Right cardiac atrium (tissue), 5 donors: ENCODE measurements around the gene NAT14. TPM values are rescaled to one million over a fixed set of nuclear protein-coding genes. Genes with fewer than 3 reads are reported as not detected.

Experiments
- ATAC-seq, 2 donors: fragments of 200-7000 bp; cut with Tn5 transposase; one replicate each; pipeline versions ENCODE4 v1.8.0 to v1.9.1; 2020; ENCODE audit warnings: moderate library complexity in 2 of 2, mild to moderate bottlenecking in 1 of 2
- DNase-seq, 3 donors: peaks; one replicate each; pipeline ENCODE4 v3.0.0-alpha.2; 2020
- H3K27ac ChIP-seq: one replicate; pipeline ENCODE4 v1.5.1; 2013; ENCODE audit warnings: mild to moderate bottlenecking, low read length, control low read depth, moderate library complexity
- H3K27me3 ChIP-seq: one replicate; pipeline ENCODE4 v1.6.1; 2013; ENCODE audit not compliant: control insufficient read depth, insufficient read depth
- H3K4me1 ChIP-seq: one replicate; pipeline ENCODE4 v1.6.1; 2013; ENCODE audit warnings: low read length; ENCODE audit not compliant: control insufficient read depth, insufficient read depth
- H3K4me3 ChIP-seq: one replicate; pipeline ENCODE4 v1.5.1; 2013; ENCODE audit warnings: low read length, control low read depth
- H3K9me3 ChIP-seq: one replicate; pipeline ENCODE4 v1.6.1; 2013; ENCODE audit warnings: low read length; ENCODE audit not compliant: control insufficient read depth
- WGBS: extraction: QIAGEN DNeasy Blood & Tissue Kit; methylation state at CpG from one replicate; pipeline ENCODE4 v1.1.7; 2013; 5-methylcytosine and 5-hydroxymethylcytosine counted together
- intact Hi-C, 4 donors: fragments of 100-400 bp; cut with DNase I; formaldehyde crosslinking; loops; one replicate each; pipeline versions ENCODE4 v1.11.0 to v1.14.0; 2022 to 2023
- polyA plus RNA-seq: library from polyadenylated mRNA; stranded (reverse); fragments of 200-250 nt; gene quantifications from one replicate; pipeline ENCODE4 v1.2.3, GENCODE V29; 2013
- total RNA-seq, 4 donors: library from RNA; stranded (reverse); fragmentation: NEBNext Ultra II Directional; extraction: Animal tissue kit (Norgen Biotek cat#: 25700); gene quantifications; one replicate each; pipeline ENCODE4 v1.2.1, GENCODE V29; 2021
- donor health status: healthy with polysubstance abuse.
- donor health status: DM: no; HTN: yes; CAD: no.
- donor health status: DM: no; HTN: no; CAD: no.
- donor health status: DM: no; HTN: yes; CAD: no; lungs with severe emphysema.
- donor health status: DM: yes; HTN: yes; CAD: no.

The NAT14 gene
- total and polyA plus RNA-seq, 5 donors = 13.6 to 20.8 (median 15.5) TPM

GRCh38 chr19:55463583-55464031, 21.4 kb upstream of the NAT14 start:
- no peak overlapping the region for H3K4me3 ChIP-seq
- H3K9me3 ChIP-seq = no peaks in the 10 kb centered on the region
- ATAC-seq = no peak
- 73% methylated on average over 15 of the region's 15 CpGs for WGBS
- H3K4me1 ChIP-seq = peaks cover 1% of the 10 kb centered on the region
- peak in 2 of 3 donors; percentile 49 to 65 for DNase-seq
- intact Hi-C loops = no loop called here
- no peaks in the 10 kb centered on the region for H3K27me3 ChIP-seq
- H3K27ac ChIP-seq = no peak overlapping the region

GRCh38 chr19:55464039-55464661, 20.8 kb upstream of the NAT14 start:
- peak in 2 of 3 donors; percentile 45 to 65 for DNase-seq
- intact Hi-C loops = no loop called here

GRCh38 chr19:55464662-55465054, 20.3 kb upstream of the NAT14 start, which contains the start of gene C19orf85:
Gene C19orf85 (minus strand): TSS chr19:55464751. CDS start chr19:55464554, 197 bp downstream.
- peaks cover 1% of the 10 kb centered on the region for H3K4me1 ChIP-seq
- no peaks in the 10 kb centered on the region for H3K27me3 ChIP-seq
- H3K9me3 ChIP-seq = no peaks in the 10 kb centered on the region
- intact Hi-C loops = loop anchor here in 3 of 4 donors (5.0 kb wide), 1 partner anchor 38 kb away; no protein-coding TSS in a partner anchor
- DNase-seq (peak in 1 of 3 donors; percentile 42), ATAC-seq (no peak)
- no peak within 1 kb of the TSS for H3K4me3 ChIP-seq
- H3K27ac ChIP-seq = no peak within 1 kb of the TSS
- WGBS = 76% methylated on average over 14 of the region's 14 CpGs

More at GRCh38 chr19:55464039-55464661, 20.8 kb upstream of the NAT14 start:
- peaks cover 1% of the 10 kb centered on the region for H3K4me1 ChIP-seq
- no peak overlapping the region for H3K4me3 ChIP-seq
- no peaks in the 10 kb centered on the region for H3K9me3 ChIP-seq
- no peaks in the 10 kb centered on the region for H3K27me3 ChIP-seq
- 72% methylated on average over 23 of the region's 23 CpGs for WGBS
- ATAC-seq = no peak
- H3K27ac ChIP-seq = no peak overlapping the region

GRCh38 chr19:55465460-55466240, 19.3 kb upstream of the NAT14 start:
- 85% methylated on average over 11 of the region's 11 CpGs for WGBS
- DNase-seq (peak in 1 of 3 donors; percentile 26), ATAC-seq (no peak)
- Histone ChIP-seq H3K27me3 (no peaks in the 10 kb centered on the region), H3K4me1 (peaks cover 1% of the 10 kb centered on the region), H3K4me3 (no peak overlapping the region), H3K9me3 (no peaks in the 10 kb centered on the region), H3K27ac (no peak overlapping the region)
- intact Hi-C loops = loop anchor here in 3 of 4 donors (5.0 kb wide), 1 partner anchor 37 kb away; no protein-coding TSS in a partner anchor

GRCh38 chr19:55466241-55466614, 18.8 kb upstream of the NAT14 start:
- peak in 1 of 3 donors; percentile 14 for DNase-seq
- Histone ChIP-seq H3K9me3 (no peaks in the 10 kb centered on the region), H3K4me3 (no peak overlapping the region), H3K27me3 (no peaks in the 10 kb centered on the region), H3K27ac (no peak overlapping the region), H3K4me1 (peaks cover 1% of the 10 kb centered on the region)
- WGBS = 91% methylated on average over 4 of the region's 4 CpGs
- intact Hi-C loops = loop anchor here in 3 of 4 donors (5.0 kb wide), 1 partner anchor 36 kb away; no protein-coding TSS in a partner anchor
- no peak for ATAC-seq

GRCh38 chr19:55467236-55468053, 17.5 kb upstream of the NAT14 start:
- no peaks in the 10 kb centered on the region for H3K4me1 ChIP-seq
- intact Hi-C loops = loop anchor here (2.0 to 5.0 kb wide), 2 partner anchors 35 to 37 kb away; no protein-coding TSS in a partner anchor
- H3K27me3 ChIP-seq = no peaks in the 10 kb centered on the region
- 27% methylated on average over 29 of the region's 29 CpGs for WGBS
- ATAC-seq = peak; percentile 90 to 91
- no peak overlapping the region for H3K4me3 ChIP-seq
- DNase-seq = peak; percentile 78 to 92 (median 92)
- H3K9me3 ChIP-seq = no peaks in the 10 kb centered on the region
- H3K27ac ChIP-seq = no peak overlapping the region

GRCh38 chr19:55468054-55468393, 17.0 kb upstream of the NAT14 start:
- intact Hi-C loops = loop anchor here (2.0 to 5.0 kb wide), 2 partner anchors 34 to 37 kb away; no protein-coding TSS in a partner anchor
- no peak for ATAC-seq
- DNase-seq = no peak
- H3K4me3 ChIP-seq = no peak overlapping the region
- WGBS = 18% methylated on average over 4 of the region's 4 CpGs
- H3K27ac ChIP-seq = no peak overlapping the region
- H3K9me3 ChIP-seq = no peaks in the 10 kb centered on the region
- H3K4me1 ChIP-seq = no peaks in the 10 kb centered on the region
- no peaks in the 10 kb centered on the region for H3K27me3 ChIP-seq

- Histone ChIP-seq H3K4me1 (peaks cover 4% of the 10 kb centered on the region), H3K4me3 (no peak overlapping the region), H3K9me3 (no peaks in the 10 kb centered on the region), H3K27ac (no peak overlapping the region), H3K27me3 (no peaks in the 10 kb centered on the region)
- 84% methylated on average over 13 of the region's 13 CpGs for WGBS
- DNase-seq (peak in 1 of 3 donors; percentile 29), ATAC-seq (no peak)
- intact Hi-C loops = no loop called here
Measured at GRCh38 chr19:55471266-55471665, 13.7 kb upstream of the NAT14 start.

GRCh38 chr19:55472463-55472862, 12.5 kb upstream of the NAT14 start:
- H3K27me3 ChIP-seq = no peaks in the 10 kb centered on the region
- H3K4me1 ChIP-seq = peaks cover 4% of the 10 kb centered on the region
- H3K27ac ChIP-seq = no peak overlapping the region
- intact Hi-C loops = no loop called here
- no peak overlapping the region for H3K4me3 ChIP-seq
- H3K9me3 ChIP-seq = no peaks in the 10 kb centered on the region
- WGBS = 80% methylated on average over 8 of the region's 8 CpGs
- ATAC-seq (no peak), DNase-seq (peak in 1 of 3 donors; percentile 23)

GRCh38 chr19:55473225-55474012, 11.6 kb upstream of the NAT14 start:
- Histone ChIP-seq H3K27ac (no peak overlapping the region), H3K27me3 (no peaks in the 10 kb centered on the region), H3K9me3 (no peaks in the 10 kb centered on the region), H3K4me1 (peaks cover 4% of the 10 kb centered on the region), H3K4me3 (no peak overlapping the region)
- intact Hi-C loops = no loop called here
- ATAC-seq (no peak), DNase-seq (peak in 1 of 3 donors; percentile 11)
- WGBS = 64% methylated on average over 16 of the region's 16 CpGs
